Measurements from ENCODE around the gene NCDN. TPM values are rescaled to one million over a fixed set of nuclear protein-coding genes. Genes with fewer than 3 reads are reported as not detected.
A peak's percentile ranks its signal among the peaks of the same experiment; 100 is the strongest.

Gene NCDN
- total and polyA plus RNA-seq, 2 experiments from 2014 or later = 29.6 to 39.7 TPM

- peak; percentile 57 for DNase-seq
- 20 to 28% methylated on average over 21 to 26 of the region's 26 CpGs for WGBS, 2 experiments (ENCODE audit: low coverage in 1 of 2, low lambda C conversion rate in 2 of 2, missing lambda C conversion rate in 2 of 2)
- in situ Hi-C loops (cut with MboI) = no loop called here
- peak overlapping the region; percentile 95 for H3K4me2 ChIP-seq (ENCODE audit: unreplicated experiment)
- no peaks in the 10 kb centered on the region for H3K27me3 ChIP-seq (replicated peaks; ENCODE audit: insufficient read depth)
- peak overlapping the region; percentile 86 for H3K4me3 ChIP-seq
- H4K20me1 ChIP-seq (ENCODE audit: insufficient read depth) = no peaks in the 10 kb centered on the region
- peak overlapping the region; percentile 76; the same call in 1 of the 2 replicates for H2AFZ ChIP-seq
- no peaks in the 10 kb centered on the region for H3K9me2 ChIP-seq (ENCODE audit: insufficient read depth)
- H3K4me1 ChIP-seq (ENCODE audit: insufficient read depth) = peaks cover 25% of the 10 kb centered on the region
- peaks cover 15% of the 10 kb centered on the region for H3K79me2 ChIP-seq (ENCODE audit: insufficient read depth)
- 0 out of 2 replicates have a peak, but pooled peaks cover under 1% of the 10 kb centered on the region for H3K36me3 ChIP-seq (ENCODE audit: low read depth)
- H3K27ac ChIP-seq = 0 out of 2 replicates have a peak overlapping the region, but pooled peaks have one; percentile 70
- peak overlapping the region; percentile 91 for H3K9ac ChIP-seq
- no peak for TF ChIP-seq EZH2phosphoT487 (IDR thresholded peaks at IDR 0.05; ENCODE audit: insufficient read depth, low read depth)
- TF ChIP-seq EZH2 (IDR thresholded peaks at IDR 0.05; ENCODE audit: insufficient read depth, poor library complexity, severe bottlenecking) = no peak
- no peaks in the 10 kb centered on the region for H3K9me3 ChIP-seq (ENCODE audit: low read depth)
- H3F3A ChIP-seq (ENCODE audit: insufficient read depth) = peaks cover 29% of the 10 kb centered on the region
These were observed 1.0 kb downstream of the NCDN start for GRCh38 chr1:35558374-35559316.

- 89 to 92% methylated on average over 6 to 7 of the region's 7 CpGs for WGBS, 2 experiments (ENCODE audit: low coverage in 1 of 2, low lambda C conversion rate in 2 of 2, missing lambda C conversion rate in 2 of 2)
- H3K4me1 ChIP-seq (ENCODE audit: insufficient read depth) = peaks cover 19% of the 10 kb centered on the region
- peak overlapping the region; percentile 86; the same call in 1 of the 2 replicates for H3K4me3 ChIP-seq
- H3K79me2 ChIP-seq (ENCODE audit: insufficient read depth) = peaks cover 7% of the 10 kb centered on the region; the same call in 1 of the 2 replicates
- H3K9me3 ChIP-seq (ENCODE audit: low read depth) = no peaks in the 10 kb centered on the region
- H3K27ac ChIP-seq = no peak overlapping the region
- H3K27me3 ChIP-seq (replicated peaks; ENCODE audit: insufficient read depth) = no peaks in the 10 kb centered on the region
- H3K4me2 ChIP-seq (ENCODE audit: unreplicated experiment) = peak overlapping the region; percentile 95
- in situ Hi-C loops (cut with MboI) = no loop called here
- DNase-seq = peak; percentile 28
- H4K20me1 ChIP-seq (ENCODE audit: insufficient read depth) = no peaks in the 10 kb centered on the region
- peaks cover 21% of the 10 kb centered on the region for H3F3A ChIP-seq (ENCODE audit: insufficient read depth)
- no peaks in the 10 kb centered on the region for H3K9me2 ChIP-seq (ENCODE audit: insufficient read depth)
- H3K36me3 ChIP-seq (ENCODE audit: low read depth) = no peaks in the 10 kb centered on the region
- no peak overlapping the region for H2AFZ ChIP-seq
- TF ChIP-seq EZH2phosphoT487 (IDR thresholded peaks at IDR 0.05; ENCODE audit: insufficient read depth, low read depth) (no peak), EZH2 (IDR thresholded peaks at IDR 0.05; ENCODE audit: insufficient read depth, poor library complexity, severe bottlenecking) (no peak)
- 0 out of 2 replicates have a peak overlapping the region, but pooled peaks have one; percentile 91 for H3K9ac ChIP-seq
These were observed 1.8 kb downstream of the NCDN start for GRCh38 chr1:35559317-35559944.

GRCh38 chr1:35560256-35561225, 2.9 kb downstream of the NCDN start:
- WGBS, 2 experiments (ENCODE audit: low coverage in 1 of 2, low lambda C conversion rate in 2 of 2, missing lambda C conversion rate in 2 of 2) = 54 to 57% methylated on average over 44 of the region's 44 CpGs
- Histone ChIP-seq H3K4me1 (ENCODE audit: insufficient read depth) (peaks cover 9% of the 10 kb centered on the region), H3K27me3 (replicated peaks; ENCODE audit: insufficient read depth) (no peaks in the 10 kb centered on the region), H2AFZ (no peak overlapping the region), H3K79me2 (ENCODE audit: insufficient read depth) (peaks cover 6% of the 10 kb centered on the region; the same call in 1 of the 2 replicates), H4K20me1 (ENCODE audit: insufficient read depth) (no peaks in the 10 kb centered on the region), H3K9me2 (ENCODE audit: insufficient read depth) (no peaks in the 10 kb centered on the region), H3K9ac (no peak overlapping the region; the same call in 1 of the 2 replicates), H3K4me2 (ENCODE audit: unreplicated experiment) (no peak overlapping the region), H3K36me3 (ENCODE audit: low read depth) (no peaks in the 10 kb centered on the region), H3K9me3 (ENCODE audit: low read depth) (no peaks in the 10 kb centered on the region), H3K4me3 (no peak overlapping the region), H3F3A (ENCODE audit: insufficient read depth) (peaks cover 11% of the 10 kb centered on the region), H3K27ac (no peak overlapping the region)
- in situ Hi-C loops (cut with MboI) = loop anchor here (5.0 kb wide), 1 partner anchor 108 kb away; no protein-coding TSS in a partner anchor
- TF ChIP-seq EZH2phosphoT487 (IDR thresholded peaks at IDR 0.05; ENCODE audit: insufficient read depth, low read depth) (no peak), EZH2 (IDR thresholded peaks at IDR 0.05; ENCODE audit: insufficient read depth, poor library complexity, severe bottlenecking) (no peak)
- DNase-seq = peak; percentile 36
